Uterus (tissue), 2 donors: ENCODE results near the gene IER2.

Experiments used
- CTCF ChIP-seq, 4 experiments: fragments of 200-600 bp in 2 of 4; fragments of 450-650 bp in 2 of 4; sonication (generic) in 2 of 4; IDR thresholded peaks; one replicate each; pipeline ENCODE4 v1.5.1; 2016 to 2019; ENCODE audit warnings: antibody characterized with exemption in 4 of 4, mild to moderate bottlenecking in 2 of 4, moderate library complexity in 1 of 4
- POLR2A ChIP-seq, 2 donors: fragments of 450-650 bp; IDR thresholded peaks; one replicate each; pipeline ENCODE4 v1.6.1; 2016; ENCODE audit warnings: antibody characterized with exemption in 2 of 2, mild to moderate bottlenecking in 1 of 2, moderate library complexity in 1 of 2

- TF ChIP-seq CTCF (IDR thresholded peaks at IDR 0.05) (no peak), POLR2A (IDR thresholded peaks at IDR 0.05) (no peak)
Observed at GRCh38 chr19:13160557-13160956, 10.3 kb downstream of the IER2 start.
